H1 (cell line): ENCODE measurements around the gene USH1C. TPM values are rescaled to one million over a fixed set of nuclear protein-coding genes. Genes with fewer than 3 reads are reported as not detected.

Experiments
- CTCF ChIA-PET: fragments of 300-600 bp; sonication (Branson Sonifier 250); formaldehyde crosslinking; loops from one replicate; lab custom pipeline; 2021; ENCODE audit not compliant: partially characterized antibody; lab: Charles Lee
- POLR2A ChIA-PET: fragments of 300-600 bp; sonication (Branson Sonifier 250); formaldehyde crosslinking; loops from one replicate; lab custom pipeline; 2021; ENCODE audit warnings: inconsistent platforms; ENCODE audit not compliant: partially characterized antibody; lab: Charles Lee
- DNase-seq, 2 experiments: peaks; one replicate each; pipeline versions ENCODE4 v3.0.0 to v3.0.0-alpha.2; 2010 to 2022; ENCODE audit warnings: low spot score in 2 of 2, low read depth in 1 of 2, mixed read lengths in 1 of 2
- FAIRE-seq: peaks from 2 replicates; lab custom pipeline; 2011; peaks lifted over from hg19 to GRCh38; lab: Jason Lieb, UNC
- H2AFZ ChIP-seq: 2 replicates; pipeline ENCODE4 v1.8.1; 2012; ENCODE audit warnings: low read length, inconsistent platforms
- H2AK5ac ChIP-seq: 2 replicates; pipeline ENCODE4 v1.6.1; 2013; ENCODE audit warnings: low read depth, low read length
- H2BK120ac ChIP-seq: replicated peaks from 2 replicates; pipeline ENCODE3; 2013; ENCODE audit warnings: low read depth, low read length, inconsistent platforms
- H2BK12ac ChIP-seq: 2 replicates; pipeline ENCODE4 v1.6.1; 2013; ENCODE audit warnings: low read depth, low read length
- H2BK15ac ChIP-seq: 2 replicates; pipeline ENCODE4 v1.6.1; 2013; ENCODE audit warnings: low read length
- H2BK20ac ChIP-seq: 2 replicates; pipeline ENCODE4 v1.6.1; 2013; ENCODE audit warnings: low read length
- H2BK5ac ChIP-seq: 2 replicates; pipeline ENCODE4 v1.6.1; 2013; ENCODE audit warnings: low read depth, low read length
- H3K14ac ChIP-seq: 2 replicates; pipeline ENCODE4 v1.6.1; 2013; ENCODE audit warnings: inconsistent platforms; ENCODE audit not compliant: insufficient read length
- H3K18ac ChIP-seq: 2 replicates; pipeline ENCODE4 v1.6.1; 2013; ENCODE audit warnings: low read length; ENCODE audit errors: extremely low read depth
- H3K23ac ChIP-seq: 2 replicates; pipeline ENCODE4 v1.6.1; 2013; ENCODE audit warnings: inconsistent platforms; ENCODE audit not compliant: insufficient read length
- H3K23me2 ChIP-seq: 2 replicates; pipeline ENCODE4 v1.6.1; 2013; ENCODE audit warnings: low read depth, low read length
- H3K27ac ChIP-seq: 2 replicates; pipeline ENCODE4 v1.6.1; 2011; ENCODE audit warnings: low read depth, low read length, inconsistent platforms
- H3K27me3 ChIP-seq, 4 experiments: replicated peaks in 1 of 4; 1 replicate in 1 of 4; 2 replicates in 3 of 4; pipeline versions ENCODE4 v1.6.1 to v1.8.1; 2011 to 2013; ENCODE audit warnings: low read length in 3 of 4, mild to moderate bottlenecking in 3 of 4, inconsistent platforms in 2 of 4, mixed read lengths in 2 of 4, moderate library complexity in 1 of 4; ENCODE audit not compliant: control insufficient read depth in 3 of 4, insufficient read depth in 3 of 4; ENCODE audit errors: extremely low read depth in 1 of 4
- H3K36me3 ChIP-seq, 4 experiments: 2 replicates each; pipeline versions ENCODE4 v1.6.1 to v1.8.1; 2011 to 2013; ENCODE audit warnings: mild to moderate bottlenecking in 4 of 4, low read length in 3 of 4, moderate library complexity in 2 of 4, control low read depth in 1 of 4, inconsistent platforms in 1 of 4; ENCODE audit not compliant: insufficient read depth in 4 of 4, control insufficient read depth in 2 of 4
- H3K4ac ChIP-seq: replicated peaks from 2 replicates; pipeline ENCODE3; 2013; ENCODE audit warnings: low read length, low read depth, mixed read lengths, inconsistent platforms; ENCODE audit not compliant: insufficient read length
- H3K4me1 ChIP-seq, 4 experiments: replicated peaks in 1 of 4; 1 replicate in 1 of 4; 2 replicates in 3 of 4; pipeline versions ENCODE4 v1.6.1 to v1.8.1; 2011 to 2013; ENCODE audit warnings: low read length in 3 of 4, inconsistent platforms in 2 of 4, mixed read lengths in 1 of 4; ENCODE audit not compliant: insufficient read depth in 4 of 4, control insufficient read depth in 3 of 4
- H3K4me2 ChIP-seq, 2 experiments: 2 replicates each; pipeline versions ENCODE4 v1.6.1 to v1.8.1; 2011 to 2013; ENCODE audit warnings: low read depth in 2 of 2, low read length in 2 of 2, control low read depth in 1 of 2, inconsistent platforms in 1 of 2, mild to moderate bottlenecking in 1 of 2; ENCODE audit not compliant: insufficient read depth in 1 of 2
- H3K4me3 ChIP-seq, 4 experiments: fragments of 200-600, 300-600 bp in 1 of 4; sonication (generic), shearing (Covaris generic), sonication (Bioruptor Twin) in 1 of 4; 2 replicates each; pipeline versions ENCODE4 v1.5.1 to v1.8.1; 2011 to 2016; ENCODE audit warnings: low read length in 4 of 4, low read depth in 3 of 4, control low read depth in 2 of 4, inconsistent platforms in 2 of 4, mild to moderate bottlenecking in 2 of 4, mixed read lengths in 1 of 4, moderate library complexity in 1 of 4; ENCODE audit not compliant: insufficient read depth in 2 of 4; ENCODE audit errors: extremely low read depth in 1 of 4
- H3K56ac ChIP-seq: replicated peaks from 2 replicates; pipeline ENCODE3; 2013; ENCODE audit warnings: low read depth, mild to moderate bottlenecking, mixed read lengths, low read length, inconsistent platforms; ENCODE audit not compliant: insufficient read length
- H3K79me1 ChIP-seq: 2 replicates; pipeline ENCODE4 v1.6.1; 2013; ENCODE audit warnings: low read depth, low read length, control low read depth
- H3K79me2 ChIP-seq, 2 experiments: 2 replicates each; pipeline versions ENCODE4 v1.6.1 to v1.8.1; 2012 to 2013; ENCODE audit warnings: low read length in 2 of 2, mild to moderate bottlenecking in 2 of 2, inconsistent platforms in 1 of 2; ENCODE audit not compliant: insufficient read depth in 2 of 2, control insufficient read depth in 1 of 2
- H3K9ac ChIP-seq, 4 experiments: replicated peaks in 1 of 4; 1 replicate in 1 of 4; 2 replicates in 3 of 4; pipeline versions ENCODE4 v1.6.1 to v1.8.1; 2011 to 2013; ENCODE audit warnings: low read depth in 3 of 4, low read length in 3 of 4, control low read depth in 2 of 4, mild to moderate bottlenecking in 2 of 4, moderate library complexity in 2 of 4, inconsistent platforms in 1 of 4; ENCODE audit errors: extremely low read depth in 1 of 4
- H3K9me3 ChIP-seq, 2 experiments: 2 replicates each; pipeline versions ENCODE4 v1.6.1 to v1.8.1; 2012 to 2013; ENCODE audit warnings: mild to moderate bottlenecking in 2 of 2, moderate library complexity in 2 of 2, control low read depth in 1 of 2, inconsistent platforms in 1 of 2, low read depth in 1 of 2, low read length in 1 of 2, mixed read lengths in 1 of 2; ENCODE audit not compliant: insufficient read depth in 2 of 2
- H4K20me1 ChIP-seq, 2 experiments: replicated peaks in 1 of 2; 2 replicates each; pipeline versions ENCODE3 to v1.8.1; 2011 to 2013; ENCODE audit warnings: inconsistent platforms in 2 of 2, low read length in 2 of 2, mild to moderate bottlenecking in 1 of 2; ENCODE audit not compliant: insufficient read depth in 2 of 2, control insufficient read depth in 1 of 2
- H4K5ac ChIP-seq: 2 replicates; pipeline ENCODE4 v1.6.1; 2013; ENCODE audit warnings: low read length, low read depth, mixed read lengths, inconsistent platforms; ENCODE audit not compliant: insufficient read length
- H4K8ac ChIP-seq: 2 replicates; pipeline ENCODE4 v1.8.0; 2013; ENCODE audit warnings: mild to moderate bottlenecking, moderate library complexity, low read length, inconsistent platforms; ENCODE audit not compliant: insufficient read depth; ENCODE audit errors: extremely low read depth
- H4K91ac ChIP-seq: replicated peaks from 2 replicates; pipeline ENCODE3; 2013; ENCODE audit warnings: low read length, mixed read lengths, inconsistent platforms; ENCODE audit not compliant: insufficient read length
- CTBP2 ChIP-seq: IDR thresholded peaks from 2 replicates; pipeline ENCODE4 v1.7.0; 2011; ENCODE audit warnings: borderline replicate concordance, mild to moderate bottlenecking, moderate library complexity, mixed read lengths, low read length; ENCODE audit not compliant: insufficient read depth, insufficient read length
- KDM4A ChIP-seq: IDR thresholded peaks from one replicate; pipeline ENCODE4 v1.7.1; 2012; ENCODE audit warnings: low read depth, mild to moderate bottlenecking, moderate library complexity, low read length, inconsistent platforms; ENCODE audit not compliant: severe bottlenecking
- WGBS, 2 experiments: shearing (Covaris generic) in 1 of 2; methylation state at CpG; one replicate each; pipeline versions ENCODE4 v1.1.6 to v1.1.7; 2013 to 2015; ENCODE audit warnings: low lambda C conversion rate in 2 of 2, mixed read lengths in 2 of 2, inconsistent platforms in 1 of 2, low coverage in 1 of 2, missing lambda C conversion rate in 1 of 2; ENCODE audit not compliant: insufficient replicate concordance in 2 of 2, insufficient coverage in 1 of 2, insufficient read length in 1 of 2; ENCODE audit errors: extremely low coverage in 1 of 2, missing lambda C conversion rate in 1 of 2; 5-methylcytosine and 5-hydroxymethylcytosine counted together
- polyA plus RNA-seq, 7 experiments: library from polyadenylated mRNA; depleted of rRNA in 3 of 7; stranded (reverse) in 5 of 7; unstranded in 2 of 7; fragments of >200 nt in 5 of 7; fragments of 200-250 nt in 2 of 7; gene quantifications; 1 replicate in 5 of 7; 2 replicates in 1 of 7; 4 replicates in 1 of 7; pipeline versions ENCODE4 v1.2.1 to v1.2.3, GENCODE V29; 2011 to 2013; ENCODE audit warnings: missing spikeins in 2 of 7, mixed read lengths in 2 of 7
- total RNA-seq: library from RNA; stranded (reverse); fragmentation: NEBNext Ultra II Directional; extraction: Animal tissue kit (Norgen Biotek cat#: 25700); gene quantifications from 2 replicates; pipeline ENCODE4 v1.2.1, GENCODE V29; 2021

Gene USH1C
- total and polyA plus RNA-seq, 2 of the 8 experiments (the other 6 are each of a cell fraction or from before 2014, with no cell fraction given) = 1.3 to 1.6 TPM

GRCh38 chr11:17551347-17552040 lies 7.3 kb upstream of the USH1C start:
- Histone ChIP-seq H2BK120ac (no peak overlapping the region), H4K91ac (no peak overlapping the region), H3K4me3 (no peak overlapping the region), H3K4me1 (peaks cover 4 to 15% (median 6%) of the 10 kb centered on the region in 4 experiments; a peak in 6 of 7 replicates), H3K4ac (no peak overlapping the region), H2BK5ac (no peak overlapping the region), H2BK12ac (no peak overlapping the region), H3K56ac (no peak overlapping the region), H2AFZ (no peak overlapping the region), H3K23me2 (peaks cover 7% of the 10 kb centered on the region; the same call in 1 of the 2 replicates), H4K5ac (no peak overlapping the region), H3K27ac (no peak overlapping the region), H3K36me3 (no peaks in the 10 kb centered on the region), H3K4me2 (no peak overlapping the region), H3K9me3 (no peaks in the 10 kb centered on the region), H3K14ac (no peak overlapping the region), H3K79me1 (no peaks in the 10 kb centered on the region), H4K8ac (no peak overlapping the region), H4K20me1 (no peaks in the 10 kb centered on the region), H3K9ac (no peak overlapping the region), H3K23ac (no peak overlapping the region), H2AK5ac (no peak overlapping the region), H2BK20ac (no peak overlapping the region), H3K27me3 (peaks cover 0 to 8% (median 2%) of the 10 kb centered on the region in 4 experiments; a peak in 2 of 7 replicates), H3K79me2 (no peaks in the 10 kb centered on the region), H3K18ac (no peak overlapping the region), H2BK15ac (no peak overlapping the region; the same call in 1 of the 2 replicates)
- no peak for FAIRE-seq
- TF ChIP-seq KDM4A = no peak
- no peak for TF ChIP-seq CTBP2
- 94% methylated on average over 7 of the region's 7 CpGs; no CpG with 5 or more reads in 1 of the 2 experiments for WGBS, 2 experiments
- DNase-seq = no peak
- POLR2A ChIA-PET = no interaction called here
- CTCF ChIA-PET = interaction anchor here (1.0 to 9.4 kb wide), 5 partner anchors 10 to 170 kb away, joined by 3 to 98 read pairs (median 4); no protein-coding TSS in a partner anchor
